Hepatocyte (in vitro differentiated cells): Measurements from ENCODE around the gene RALBP1.

ENCODE experiments used
- CTCF ChIP-seq: fragments of 200-600 bp; sonication (generic); IDR thresholded peaks from 2 replicates; pipeline ENCODE4 v1.5.1; 2016; ENCODE audit warnings: antibody characterized with exemption, mild to moderate bottlenecking; ENCODE audit not compliant: poor library complexity
- EZH2 ChIP-seq: fragments of 200-600 bp; sonication (generic); IDR thresholded peaks from 2 replicates; pipeline ENCODE4 v1.6.1; 2016; ENCODE audit warnings: antibody characterized with exemption, mild to moderate bottlenecking, borderline replicate concordance
- EZH2phosphoT487 ChIP-seq: fragments of 200-600 bp; sonication (generic); IDR thresholded peaks from one replicate; pipeline ENCODE4 v1.6.1; 2018; ENCODE audit warnings: antibody characterized with exemption, mild to moderate bottlenecking, low read depth, moderate library complexity; ENCODE audit not compliant: unreplicated experiment, severe bottlenecking

DNA sequence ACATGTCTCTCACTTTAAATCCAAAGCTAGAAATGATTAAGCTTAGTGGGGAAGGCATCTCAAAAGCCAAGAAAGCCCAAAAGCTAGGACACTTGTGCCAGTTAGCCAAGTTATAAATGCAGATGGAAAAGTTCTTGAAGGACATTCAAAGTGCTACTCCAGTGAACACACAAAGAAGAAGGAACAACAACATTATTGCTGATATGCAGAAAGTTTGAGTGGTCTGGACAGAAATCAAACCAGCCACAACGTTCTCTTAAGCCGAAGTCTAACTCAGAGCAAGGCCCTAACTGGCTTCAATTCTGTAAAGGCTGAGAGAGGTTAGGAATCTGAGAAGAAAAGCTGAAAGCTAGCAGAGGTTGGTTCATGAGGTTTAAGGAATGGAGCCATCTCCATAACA is 90.1 kb downstream of the RALBP1 start:
- TF ChIP-seq CTCF: no peak
- no peak for TF ChIP-seq EZH2
- TF ChIP-seq EZH2phosphoT487: no peak
